HG03520 (cell line): ENCODE measurements around the gene WNT4.

ENCODE experiments used
- ATAC-seq: cut with Tn5 transposase; IDR thresholded peaks from one replicate; pipeline ENCODE4 v1.9.1; 2021; ENCODE audit warnings: mild to moderate bottlenecking, moderate library complexity; ENCODE audit not compliant: unreplicated experiment

Gene WNT4

DNA sequence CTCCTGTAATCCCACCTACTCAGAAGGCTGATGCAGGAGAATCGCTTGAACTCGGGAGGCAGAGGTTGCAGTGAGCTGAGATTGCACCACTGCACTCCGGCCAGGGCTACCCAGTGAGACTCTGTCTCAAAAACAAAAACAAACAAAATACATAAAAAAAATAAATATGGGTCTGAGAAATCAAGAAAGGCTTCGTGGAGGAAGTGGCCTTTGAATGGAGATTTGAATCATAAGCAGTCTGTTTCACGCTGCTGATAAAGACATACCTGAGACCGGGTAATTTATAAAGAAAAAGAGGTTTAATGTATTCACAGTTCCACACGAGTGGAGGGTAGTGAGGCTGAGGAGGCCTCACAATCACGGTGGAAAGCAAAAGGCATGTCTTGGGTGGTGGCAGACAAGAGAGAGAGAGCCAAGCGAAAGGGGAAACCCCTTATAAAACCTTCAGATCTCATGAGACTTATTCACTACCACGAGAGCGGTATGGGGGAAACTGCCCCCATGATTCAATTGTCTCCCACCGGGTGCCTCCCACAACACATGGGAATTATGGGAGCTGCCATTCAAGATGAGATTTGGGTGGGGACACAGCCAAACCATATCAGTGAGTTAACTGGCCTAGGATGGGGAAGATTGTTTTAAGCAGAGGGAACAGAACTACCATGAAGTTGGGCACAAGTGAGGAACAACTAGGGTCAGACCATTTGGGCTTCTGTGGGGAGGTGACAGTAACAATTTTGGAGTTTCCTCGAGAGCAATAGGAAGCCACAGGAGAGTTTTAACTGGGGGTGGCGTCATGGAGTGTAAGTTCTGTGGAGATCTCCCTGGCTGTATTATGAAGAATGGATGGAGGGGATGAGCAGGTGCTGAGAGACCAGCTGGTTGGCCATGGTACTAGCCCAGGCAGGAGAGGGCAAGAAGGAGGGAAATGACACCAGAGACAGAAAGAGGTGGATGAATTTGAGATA is 22.2 kb upstream of the WNT4 start:
- ATAC-seq: no peak

DNA sequence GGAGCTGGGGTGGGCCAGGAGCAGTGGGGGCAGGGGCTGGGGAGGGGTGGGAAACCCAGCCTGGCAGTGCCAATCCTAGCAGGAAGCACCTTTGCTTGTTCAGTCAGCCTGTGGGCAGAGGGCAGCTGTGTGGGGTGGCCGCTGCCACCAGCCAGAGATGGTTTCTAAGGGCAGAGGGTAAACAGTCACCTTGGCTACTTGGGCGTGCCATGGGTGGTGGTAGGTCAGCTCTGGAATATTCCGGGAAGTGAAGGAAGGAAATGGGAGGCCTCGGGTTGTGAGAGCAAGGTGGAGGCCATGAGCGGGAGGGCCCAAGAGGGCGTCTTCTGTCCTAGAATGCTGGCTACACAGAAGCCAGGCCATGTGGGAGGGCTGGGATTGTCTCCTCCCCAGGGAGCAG is 20.7 kb upstream of the WNT4 start:
- ATAC-seq: no peak

DNA sequence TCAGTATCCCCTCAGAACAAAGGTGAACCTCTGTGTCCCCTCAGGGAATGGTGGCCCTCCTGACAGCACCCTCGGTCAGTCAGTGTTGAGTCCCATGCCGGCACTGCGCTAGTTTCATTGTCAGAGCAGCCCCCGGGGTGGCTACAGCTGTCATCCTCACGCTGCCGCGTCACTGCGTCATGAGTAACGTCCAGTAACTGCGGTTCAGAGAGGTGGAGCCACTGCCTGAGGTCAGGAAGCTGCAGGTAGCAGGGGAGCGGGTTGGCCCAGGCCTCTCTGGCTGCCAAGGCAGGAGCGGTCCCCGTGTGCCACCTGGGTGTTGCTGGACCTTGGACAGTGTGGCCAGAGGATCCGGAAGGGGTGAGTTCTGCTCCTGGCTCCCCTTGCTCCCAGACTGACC is 20.2 kb upstream of the WNT4 start:
- no peak for ATAC-seq

DNA sequence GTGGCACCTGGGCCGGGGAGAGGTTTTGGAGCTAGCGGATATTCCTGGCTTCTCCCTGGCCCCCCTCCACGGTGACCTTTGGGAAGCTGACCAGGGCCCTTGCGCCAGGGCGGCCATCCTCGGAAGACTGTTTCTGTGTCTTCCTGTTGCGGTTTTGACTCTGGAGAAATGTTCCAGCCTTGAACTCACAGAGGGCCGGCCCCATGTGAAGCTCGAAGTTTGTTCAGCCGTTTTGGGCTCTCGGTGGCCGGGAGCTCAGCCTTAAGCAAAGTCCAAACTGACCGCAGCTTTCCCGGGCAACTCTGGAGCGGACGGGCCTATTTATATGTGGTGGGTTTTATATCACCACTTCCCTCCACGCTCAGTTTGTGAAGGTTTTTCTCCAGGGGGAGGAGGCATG is 17.0 kb upstream of the WNT4 start:
- no peak for ATAC-seq

DNA sequence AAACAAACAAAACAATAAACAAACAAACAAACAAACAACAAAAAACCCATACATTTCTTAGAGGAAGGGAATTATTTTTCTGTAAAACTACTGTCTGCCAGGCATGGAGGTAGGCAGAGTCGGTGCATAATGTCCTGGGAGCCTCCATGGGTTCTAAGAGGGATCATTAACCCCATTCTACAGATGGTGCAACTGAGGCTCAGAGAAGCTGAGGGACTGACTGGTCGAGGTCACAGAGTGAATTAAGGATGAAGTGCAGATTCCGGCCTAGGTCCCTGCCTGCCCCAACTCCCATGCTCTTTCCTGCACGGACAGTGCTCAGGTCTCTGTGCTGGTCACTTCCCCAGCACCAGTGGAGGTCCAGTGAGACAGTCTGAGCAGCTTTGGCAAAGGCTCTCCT is 15.8 kb upstream of the WNT4 start:
- no peak for ATAC-seq

DNA sequence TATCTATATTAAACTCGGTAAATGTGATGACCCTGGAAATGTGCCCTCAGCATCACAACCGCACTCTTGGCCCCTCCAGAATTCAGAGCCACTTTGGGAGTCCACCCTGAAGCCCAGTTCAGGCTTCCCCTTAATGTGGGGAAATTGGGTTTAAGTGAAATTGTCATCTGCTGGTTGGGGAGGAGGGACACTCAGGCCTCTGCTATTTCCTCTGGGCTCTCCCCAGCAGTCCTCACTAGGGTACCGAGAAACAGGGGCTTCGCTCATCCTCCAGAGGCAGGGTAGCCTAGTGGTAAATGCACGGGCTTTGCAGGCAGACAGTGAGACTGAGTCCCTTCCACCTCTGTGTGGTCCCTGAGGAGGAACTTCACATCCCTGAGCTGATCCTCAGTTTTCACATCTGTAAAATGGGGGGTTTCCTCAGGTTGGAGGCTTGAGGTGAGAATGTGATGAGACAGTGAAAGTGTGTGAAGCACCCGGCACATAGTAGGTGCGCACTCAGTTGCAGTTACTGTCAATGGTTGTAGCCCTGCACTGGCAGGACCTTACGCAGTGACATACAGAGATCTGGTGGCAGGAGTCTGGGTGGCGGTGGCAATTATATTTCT is 14.6 kb upstream of the WNT4 start:
- ATAC-seq: no peak

DNA sequence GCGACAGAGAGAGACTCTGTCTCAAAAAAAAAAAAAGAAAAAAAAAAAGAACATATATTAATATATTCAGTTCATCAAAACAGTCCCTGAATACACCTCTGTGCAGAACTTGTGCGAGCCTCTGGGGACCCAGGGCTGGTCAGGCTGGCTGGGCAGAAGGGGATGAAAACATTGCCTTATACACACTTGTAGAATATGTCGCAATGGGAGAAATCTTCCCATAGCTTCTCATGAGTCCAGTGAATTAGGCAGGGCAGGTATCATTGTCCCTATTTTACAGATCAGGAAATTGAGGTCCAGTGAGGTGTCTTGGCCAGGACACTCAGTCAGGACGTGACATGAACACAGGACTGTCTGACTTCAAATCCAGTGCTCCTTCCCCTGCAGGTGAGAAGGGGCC is 12.6 kb upstream of the WNT4 start:
- no peak for ATAC-seq

DNA sequence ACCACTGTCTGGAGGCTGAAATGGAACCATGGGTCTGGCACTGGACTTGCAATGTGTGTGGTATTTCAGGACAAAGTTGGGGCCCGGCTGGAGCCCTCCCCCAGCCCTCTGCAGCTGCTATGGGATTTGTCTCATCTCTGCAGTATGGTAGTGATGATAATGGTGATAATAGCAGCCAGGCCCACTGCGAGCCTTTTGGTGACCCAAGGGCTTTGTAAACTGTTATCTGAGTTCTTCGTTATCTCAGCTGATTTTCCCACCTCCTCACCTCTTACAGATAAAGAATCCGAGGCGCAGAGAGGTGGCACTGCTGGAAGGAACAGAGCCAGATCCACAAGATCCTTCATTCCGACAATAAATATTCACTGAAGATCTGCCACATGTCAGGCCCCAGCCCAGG is 11.7 kb upstream of the WNT4 start:
- ATAC-seq: no peak

DNA sequence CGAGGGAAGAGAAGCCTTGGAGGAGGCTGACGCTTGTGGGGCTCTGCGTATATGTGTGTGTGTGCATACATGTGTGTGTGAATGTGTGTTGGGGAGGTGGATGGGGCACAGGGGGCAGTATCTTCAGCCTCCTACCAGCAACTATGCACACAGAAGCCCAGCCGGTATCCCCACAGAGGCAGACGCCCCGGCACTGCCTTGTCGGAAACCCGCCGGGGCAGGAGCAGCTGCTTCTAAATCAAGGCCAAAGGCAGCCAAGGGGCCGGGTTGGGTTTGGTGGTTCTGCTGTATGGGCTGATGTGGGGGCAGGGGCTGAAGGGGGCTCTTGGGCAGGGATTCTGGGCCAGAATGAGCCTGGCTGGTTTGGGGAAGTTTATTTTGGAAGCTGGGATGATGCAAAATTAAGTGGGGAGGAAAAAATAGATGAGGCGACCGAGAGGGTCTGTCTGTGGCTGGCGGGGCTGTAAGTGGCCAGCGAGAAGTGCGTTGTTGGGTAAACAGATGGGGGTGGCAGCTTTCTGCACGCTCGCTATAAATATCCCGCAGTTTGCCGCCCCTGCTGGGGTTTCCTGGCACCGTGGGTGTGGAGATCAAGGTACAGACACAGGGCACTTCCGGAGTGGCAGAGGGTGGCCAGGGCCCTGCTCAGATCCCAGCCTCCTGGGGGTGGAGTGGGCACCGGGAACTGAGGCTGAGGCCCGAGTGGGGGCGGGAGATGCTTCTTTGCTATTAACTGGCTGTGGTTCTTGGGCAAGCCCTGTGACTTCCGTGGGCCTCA is 11.0 kb upstream of the WNT4 start:
- no peak for ATAC-seq

DNA sequence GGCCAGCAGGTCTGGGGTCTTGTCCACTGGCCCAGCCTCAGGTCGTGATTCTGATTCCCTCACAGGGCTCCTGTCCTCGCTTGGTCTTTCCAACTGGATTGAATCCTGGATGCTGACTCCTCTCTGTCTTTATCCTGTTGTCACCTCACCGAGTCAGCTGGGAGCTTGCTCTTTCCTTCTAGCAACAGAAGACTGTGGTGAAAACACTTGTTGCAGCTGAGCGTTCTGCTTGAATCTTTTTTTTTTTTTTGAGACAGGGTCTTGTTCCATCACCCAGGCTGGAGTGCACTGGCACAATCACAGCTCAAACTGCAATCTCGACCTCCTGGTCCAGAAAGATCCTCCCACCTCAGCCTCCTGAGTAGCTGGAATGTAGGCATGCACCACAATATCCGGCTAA is 8.0 kb upstream of the WNT4 start:
- ATAC-seq: no peak

DNA sequence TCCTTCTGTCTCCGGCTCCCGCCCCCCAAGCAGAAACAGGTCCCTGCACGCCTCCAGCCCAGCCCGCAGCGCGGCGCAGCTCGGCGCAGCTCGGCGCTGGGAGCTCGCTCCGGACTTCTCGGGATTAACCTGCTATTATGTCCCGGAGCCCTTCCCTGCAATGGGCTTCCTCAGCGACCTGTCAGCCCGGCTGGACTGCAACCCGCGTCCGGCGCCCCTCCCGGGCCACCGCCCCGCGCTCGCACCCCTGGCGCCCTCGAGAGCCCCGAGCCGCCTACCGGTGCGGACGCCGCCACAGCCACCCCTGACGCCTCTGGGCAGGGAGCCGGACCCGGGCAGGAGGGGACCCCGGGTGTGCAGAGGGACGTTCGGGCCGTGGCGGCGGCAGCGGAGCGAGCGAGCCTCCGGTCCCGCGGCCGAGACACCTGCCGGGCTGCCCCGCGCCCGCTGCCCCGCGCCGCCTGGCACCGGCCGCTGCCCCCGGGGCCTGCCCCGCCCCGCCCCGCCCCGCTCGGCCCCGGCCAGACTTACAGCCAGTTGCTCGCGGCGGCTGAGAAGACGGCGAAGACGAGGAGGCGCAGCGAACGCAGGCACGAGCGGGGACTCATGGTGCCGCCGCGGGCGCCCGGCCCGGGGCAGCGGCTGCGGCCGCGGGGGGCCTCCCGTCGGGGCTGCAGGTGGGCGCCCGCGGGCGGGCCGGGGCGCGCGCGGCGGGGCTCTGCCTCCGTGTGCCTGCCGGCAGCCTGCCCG is 407 bp downstream of the WNT4 start:
- no peak for ATAC-seq

DNA sequence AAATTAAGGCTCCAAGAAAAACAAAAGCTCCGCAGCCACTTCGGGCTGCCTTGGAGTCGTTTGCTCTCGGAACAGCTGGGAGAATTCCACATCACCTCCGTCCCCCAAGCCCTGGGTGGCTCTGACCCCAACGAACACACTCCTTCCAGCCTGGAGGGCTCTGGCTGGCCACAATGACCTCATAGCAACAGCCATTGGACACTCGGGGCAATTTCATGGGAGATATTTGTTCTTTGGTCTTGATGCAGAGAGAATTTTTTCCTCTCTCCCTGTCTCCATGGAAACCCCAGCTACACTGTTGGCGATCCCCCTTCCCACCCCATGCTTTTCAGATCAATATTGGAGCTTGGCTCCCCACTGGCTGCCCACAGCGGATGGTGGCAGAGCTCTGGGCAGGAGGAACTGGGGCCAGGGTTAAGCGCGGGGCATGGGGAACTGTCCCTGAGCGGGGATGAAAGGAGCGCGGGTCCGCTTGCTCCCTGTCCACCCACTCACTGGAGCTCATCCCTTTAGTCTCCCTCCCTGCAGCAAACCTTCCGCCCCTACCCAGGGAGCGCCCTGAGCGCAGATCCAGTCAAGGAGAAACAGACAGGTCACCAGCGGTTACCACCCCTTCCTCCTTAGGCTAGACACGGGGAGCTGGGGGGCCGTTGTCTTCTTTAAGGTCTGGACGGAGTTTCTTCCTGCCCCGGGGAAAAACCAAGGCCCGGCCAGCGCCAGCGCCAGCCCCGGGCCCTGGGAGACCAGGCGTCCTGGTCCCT is 1.2 kb downstream of the WNT4 start:
- ATAC-seq: no peak

DNA sequence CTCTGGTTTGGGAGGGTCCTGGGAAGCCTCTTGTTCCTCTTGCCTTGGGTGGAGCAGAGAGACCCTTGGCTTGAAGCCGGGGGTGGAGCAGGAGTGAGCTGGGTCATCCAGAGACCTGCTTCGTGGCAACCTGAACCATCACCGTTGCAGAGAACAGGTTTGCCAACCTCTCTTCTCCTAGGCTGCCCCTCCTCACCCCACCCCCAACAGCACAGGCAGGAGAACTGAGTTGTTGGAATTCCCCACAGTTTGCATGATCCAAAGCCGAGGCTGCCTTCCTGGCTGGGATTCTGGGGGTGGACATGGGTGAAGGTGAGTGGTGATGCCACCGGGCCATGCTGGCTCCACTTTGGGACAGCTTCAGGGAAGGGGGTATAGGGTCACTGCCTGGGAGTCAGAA is 2.2 kb downstream of the WNT4 start:
- ATAC-seq: no peak

DNA sequence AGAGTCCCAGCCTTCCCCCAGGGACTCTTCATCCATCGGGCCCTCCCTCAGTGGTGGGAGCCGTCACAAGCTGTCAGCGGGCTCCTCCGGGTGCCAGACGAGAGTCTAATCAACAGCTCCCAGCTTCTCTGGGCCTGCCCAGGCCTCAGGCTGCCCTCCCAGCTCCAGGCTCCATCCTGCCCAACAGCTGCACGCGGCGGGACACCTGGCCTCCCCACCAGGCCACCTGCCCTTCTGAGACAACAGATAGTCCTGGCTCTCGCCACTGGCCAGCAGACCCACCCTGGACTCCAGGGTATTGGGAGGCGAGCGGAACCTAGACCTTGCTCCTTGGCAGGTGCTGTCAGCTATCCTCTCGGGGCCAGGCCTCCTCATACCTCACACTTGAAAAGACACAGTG is 3.1 kb downstream of the WNT4 start:
- no peak for ATAC-seq

DNA sequence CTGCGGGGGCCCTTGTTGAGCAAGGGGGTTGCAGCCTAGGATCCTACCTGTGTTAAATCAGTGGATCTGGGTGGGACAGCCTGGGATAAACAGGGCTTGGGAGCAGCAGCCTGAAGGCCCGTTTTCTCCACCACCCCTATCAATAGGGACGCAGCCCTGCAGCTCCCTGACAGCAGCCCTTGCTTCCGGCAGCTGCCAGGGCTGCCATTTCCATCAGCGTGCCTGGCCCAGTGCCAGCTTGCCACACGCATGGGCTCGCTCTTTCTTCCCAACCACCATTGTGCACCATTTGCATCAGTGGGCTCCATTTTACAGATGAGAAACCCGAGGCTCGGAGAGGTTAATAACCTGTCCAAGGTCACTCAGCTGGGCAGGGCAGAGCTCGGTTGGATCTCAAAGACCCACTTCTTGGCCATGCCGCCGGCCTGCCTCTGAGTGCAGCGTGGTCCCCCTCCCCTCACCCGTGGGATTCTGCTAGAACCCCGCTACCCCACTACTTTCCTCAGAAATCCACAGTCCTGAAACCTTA is 3.8 kb downstream of the WNT4 start:
- ATAC-seq: no peak

DNA sequence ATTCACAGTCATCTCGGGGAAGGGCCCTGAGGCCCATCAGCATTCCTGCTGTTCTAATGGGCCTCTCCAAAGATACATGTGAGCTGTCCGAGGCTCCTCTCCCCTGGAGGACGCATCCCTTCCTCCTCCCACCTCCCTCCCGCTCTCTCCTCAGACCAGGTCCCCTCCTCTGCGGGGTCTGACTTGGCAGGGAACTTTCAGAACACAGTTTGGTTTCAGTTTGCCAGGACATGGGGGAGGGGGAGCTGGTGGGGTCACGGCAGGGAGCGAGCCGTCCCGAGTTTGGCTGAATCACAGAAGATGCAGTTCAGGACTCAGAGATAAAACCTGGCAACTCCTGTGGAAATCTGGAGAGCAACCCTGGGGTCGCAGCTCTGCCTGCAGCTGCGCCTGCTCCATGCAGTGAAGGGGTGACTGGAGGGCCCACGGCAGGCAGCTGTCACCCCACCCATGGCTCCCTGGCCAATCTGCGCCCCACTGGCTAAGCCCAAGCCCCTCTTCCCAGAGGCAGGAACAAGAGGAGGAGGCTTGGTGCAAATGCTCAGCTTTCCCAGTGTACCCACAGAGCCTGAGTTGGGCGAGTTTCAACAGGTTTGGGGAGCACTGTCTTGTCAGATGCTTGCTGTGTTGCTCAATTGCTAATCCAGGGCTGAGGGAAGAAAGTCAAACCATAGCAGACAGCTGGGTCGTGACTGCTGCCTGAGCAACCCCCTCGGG is 5.7 kb downstream of the WNT4 start:
- ATAC-seq: no peak

DNA sequence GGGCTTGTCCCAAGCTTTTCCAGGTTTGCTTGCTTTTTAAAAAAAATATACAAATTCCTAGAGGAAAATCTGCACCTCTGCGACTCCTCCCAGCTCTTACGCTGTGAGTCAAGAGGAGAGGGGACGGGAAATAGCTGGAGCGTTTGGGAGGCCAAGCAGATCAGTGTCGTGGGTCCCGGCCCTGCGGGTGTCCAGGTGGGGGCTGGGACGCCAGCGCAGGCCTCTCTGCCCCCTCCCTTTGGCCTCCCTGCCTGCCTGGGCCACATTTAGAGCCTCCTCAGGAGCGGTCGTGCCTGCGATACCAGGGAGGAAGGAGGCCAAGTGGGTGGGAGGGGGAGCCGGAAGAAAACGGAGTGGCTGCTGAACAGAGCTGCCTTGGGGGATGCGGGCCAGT is 9.0 kb downstream of the WNT4 start:
- no peak for ATAC-seq

DNA sequence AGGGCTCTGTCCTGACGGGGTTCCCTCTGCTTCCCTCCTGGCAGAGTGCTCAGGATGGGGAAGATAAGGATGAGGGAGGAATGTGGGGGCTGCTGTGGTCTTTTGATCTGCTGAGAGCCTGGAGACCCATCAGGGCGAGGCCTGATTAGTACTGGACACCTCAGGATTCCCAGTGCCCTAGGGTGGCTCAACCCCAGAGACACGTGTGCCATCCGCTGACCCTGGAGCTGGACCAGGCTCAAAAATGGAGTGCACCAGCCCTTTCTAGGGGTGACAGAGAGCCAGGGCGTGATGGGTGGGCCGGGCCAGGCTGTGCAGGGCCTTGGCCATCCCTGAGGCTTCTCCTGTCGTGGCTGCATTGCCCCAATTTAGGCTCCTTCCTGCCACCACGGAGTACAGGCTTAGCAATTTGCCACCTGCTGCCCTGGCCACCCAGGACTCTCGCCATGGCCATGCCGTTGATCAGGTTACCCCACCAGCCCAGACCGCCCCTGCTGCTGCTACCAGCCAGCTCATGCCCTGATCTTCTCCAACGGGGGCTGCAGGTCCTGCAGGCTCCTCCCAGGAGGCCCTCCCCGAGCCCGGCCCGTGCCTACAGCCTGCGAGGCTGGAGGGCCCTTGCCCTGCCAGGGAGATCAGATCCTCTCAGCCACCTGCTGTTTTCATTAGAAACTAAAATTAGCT is 9.5 kb downstream of the WNT4 start:
- no peak for ATAC-seq
